LHCN-M2 (cell line): ENCODE results near the gene GLDC. TPM values are rescaled to one million over a fixed set of nuclear protein-coding genes. Genes with fewer than 3 reads are reported as not detected.
A peak's percentile ranks its signal among the peaks of the same experiment; 100 is the strongest.
"Not testable (repeated sequence)": the region's sequence is repeated elsewhere in the genome, so short reads cannot be mapped to it uniquely, and the experiment has no call there.

ENCODE experiments used
- DNase-seq: peaks from one replicate; pipeline ENCODE4 v3.0.0-alpha.2; 2012; ENCODE audit warnings: low read depth
- total RNA-seq: library from RNA; depleted of rRNA; stranded (reverse); fragments of >200 nt; gene quantifications from 2 replicates; pipeline ENCODE4 v1.2.3, GENCODE V29; 2014

Gene GLDC
- total RNA-seq, 1 experiment from 2014 or later: 2.8 TPM

GRCh38 chr9:6566409-6567139 lies 79.0 kb downstream of the GLDC start:
- peak; percentile 99 for DNase-seq

DNA sequence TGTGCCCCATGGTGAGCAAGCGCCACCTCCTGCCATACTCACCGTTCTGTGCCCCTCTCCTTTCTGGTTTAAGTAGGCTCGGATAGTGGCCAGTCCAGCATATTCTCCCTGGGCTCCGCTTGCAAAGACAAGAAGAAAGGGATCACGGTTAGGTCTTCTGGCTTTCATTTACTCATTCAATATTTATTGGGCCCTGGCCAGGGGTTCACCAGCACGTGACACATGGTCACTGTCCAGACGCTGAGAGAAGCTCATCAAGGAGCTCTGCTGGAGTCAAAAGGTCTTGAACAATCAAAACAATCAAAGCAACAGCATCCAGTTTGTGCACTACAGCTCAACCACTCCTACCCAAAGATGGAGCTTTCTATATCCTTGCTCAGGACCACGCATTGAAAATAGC lies 80.2 kb downstream of the GLDC start:
- DNase-seq: peak; percentile 41

- DNase-seq: no peak
These were observed 80.7 kb downstream of the GLDC start for GRCh38 chr9:6564868-6565267.

GRCh38 chr9:6564360-6564759 lies 81.2 kb downstream of the GLDC start:
- no peak for DNase-seq

- DNase-seq: no peak
These were observed 82.6 kb downstream of the GLDC start for GRCh38 chr9:6562871-6563430.

DNA sequence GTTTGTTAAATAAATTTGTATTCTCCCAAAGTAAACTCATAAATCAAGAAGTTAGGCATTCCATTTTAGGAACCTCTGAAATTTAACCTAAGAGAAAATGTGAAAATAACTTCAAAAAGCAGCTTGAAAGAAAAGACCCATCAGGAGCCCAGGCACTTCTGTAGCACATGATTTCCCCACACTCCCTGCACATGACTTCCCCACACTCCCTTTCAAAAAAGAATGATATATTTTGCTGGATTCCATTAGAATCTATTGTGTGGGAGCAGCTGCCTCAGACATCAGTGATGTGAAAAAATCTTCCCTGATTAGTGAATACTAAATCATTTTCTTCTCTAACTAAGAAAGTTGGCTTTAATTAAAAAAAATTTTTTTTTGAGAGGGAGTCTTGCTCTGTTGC lies 83.3 kb downstream of the GLDC start:
- DNase-seq: no peak

- no peak for DNase-seq
These were observed 87.5 kb downstream of the GLDC start for GRCh38 chr9:6557883-6558616.

DNA sequence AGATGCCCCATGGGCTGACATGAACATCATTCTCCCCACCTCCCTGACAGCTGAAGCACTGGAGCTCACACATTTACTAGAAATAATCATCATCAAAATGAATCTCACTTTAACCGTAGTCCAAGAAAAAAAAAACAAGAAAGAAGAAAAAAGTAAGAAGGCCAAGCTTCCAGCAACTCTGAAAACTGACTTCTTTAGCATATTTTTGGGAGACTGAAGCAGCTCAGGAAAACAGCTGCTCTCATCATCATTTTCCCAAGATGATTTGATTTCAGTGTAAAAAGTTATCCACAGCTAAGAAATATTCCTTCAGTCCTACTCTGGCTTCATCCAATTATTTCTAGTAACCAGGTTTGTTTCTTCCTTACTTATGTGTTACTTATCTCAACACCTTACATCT lies 91.7 kb downstream of the GLDC start:
- DNase-seq: no peak

- DNase-seq: peak; percentile 81
These were observed 92.9 kb downstream of the GLDC start for GRCh38 chr9:6552498-6553121.

GRCh38 chr9:6552033-6552432 lies 93.5 kb downstream of the GLDC start:
- DNase-seq: peak; percentile 98

GRCh38 chr9:6551136-6551535 lies 94.4 kb downstream of the GLDC start:
- no peak for DNase-seq

GRCh38 chr9:6549106-6549800 lies 96.3 kb downstream of the GLDC start:
- DNase-seq: peak; percentile 48

DNA sequence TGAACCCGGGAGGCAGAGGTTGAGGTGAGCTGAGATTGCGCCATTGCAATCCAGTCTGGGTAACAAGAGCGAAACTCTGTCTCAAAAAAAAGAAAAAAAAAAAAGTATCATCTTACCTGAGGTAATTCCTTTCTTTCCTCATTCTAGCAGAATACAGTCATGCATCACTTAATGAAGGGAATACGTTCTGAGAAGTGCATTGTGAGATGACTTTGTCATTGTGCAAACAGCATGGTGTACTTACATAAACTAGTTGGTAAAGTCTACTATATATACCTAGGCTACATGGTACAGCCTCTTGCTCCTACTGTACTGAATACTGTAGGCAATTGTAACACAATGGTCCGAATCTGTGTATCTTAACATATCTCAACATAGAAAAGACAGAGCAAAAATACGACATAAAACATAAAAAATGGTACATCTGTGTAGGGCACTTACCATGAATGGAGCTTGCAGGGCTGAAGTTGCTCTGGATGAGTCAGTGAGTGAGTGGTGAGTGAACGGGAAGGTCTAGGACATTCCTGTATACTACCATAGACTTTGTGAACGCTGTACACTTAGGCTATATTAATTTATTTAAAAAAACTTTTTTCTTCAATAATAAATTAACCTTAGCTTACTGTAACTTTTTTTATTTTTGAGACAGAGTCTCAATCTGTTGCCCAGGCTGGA lies 100.4 kb downstream of the GLDC start:
- DNase-seq: no peak

DNA sequence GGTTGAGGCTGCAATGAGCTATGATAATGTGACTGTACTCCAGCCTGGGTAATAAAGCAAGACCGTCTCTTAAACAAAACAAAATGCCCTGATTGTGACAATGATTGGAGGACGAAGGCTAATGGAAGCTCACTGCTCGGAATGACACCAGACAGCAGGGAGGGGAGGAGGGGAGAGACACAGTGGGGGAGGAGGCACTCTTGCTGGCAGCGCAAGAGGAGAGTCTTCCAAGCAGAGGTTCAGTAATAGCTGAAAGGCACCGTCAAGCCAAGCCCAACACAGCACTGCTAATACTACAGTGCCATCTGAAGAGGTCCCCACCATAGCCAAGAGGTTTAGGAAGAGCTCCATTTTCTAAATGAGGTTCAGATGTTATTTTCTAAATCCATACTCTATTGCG lies 102.3 kb downstream of the GLDC start:
- DNase-seq: no peak

GRCh38 chr9:6542617-6543016 lies 102.9 kb downstream of the GLDC start:
- DNase-seq: not testable (repeated sequence)

GRCh38 chr9:6538666-6539071 lies 106.9 kb downstream of the GLDC start:
- DNase-seq: peak; percentile 51

DNA sequence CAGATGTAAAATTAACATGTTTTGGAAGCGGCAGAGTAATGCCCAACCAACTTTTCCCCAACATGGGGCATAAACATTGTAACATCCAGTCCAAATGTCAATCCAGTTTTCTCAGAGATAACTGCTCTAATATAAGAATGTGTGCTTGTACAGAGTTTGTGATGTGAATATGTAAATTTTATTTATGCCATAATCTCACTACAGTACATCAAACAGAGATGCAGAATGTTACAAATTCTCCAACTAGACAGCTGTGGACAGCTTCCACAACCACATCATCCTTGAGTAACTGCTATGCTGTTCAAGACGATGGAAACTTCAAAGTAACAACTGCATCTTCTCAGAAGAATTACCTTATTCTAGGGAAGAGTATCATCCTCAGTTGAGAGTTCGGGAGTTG lies 109.9 kb downstream of the GLDC start:
- no peak for DNase-seq

- DNase-seq: no peak
These were observed 120.0 kb downstream of the GLDC start for GRCh38 chr9:6525326-6526045.

DNA sequence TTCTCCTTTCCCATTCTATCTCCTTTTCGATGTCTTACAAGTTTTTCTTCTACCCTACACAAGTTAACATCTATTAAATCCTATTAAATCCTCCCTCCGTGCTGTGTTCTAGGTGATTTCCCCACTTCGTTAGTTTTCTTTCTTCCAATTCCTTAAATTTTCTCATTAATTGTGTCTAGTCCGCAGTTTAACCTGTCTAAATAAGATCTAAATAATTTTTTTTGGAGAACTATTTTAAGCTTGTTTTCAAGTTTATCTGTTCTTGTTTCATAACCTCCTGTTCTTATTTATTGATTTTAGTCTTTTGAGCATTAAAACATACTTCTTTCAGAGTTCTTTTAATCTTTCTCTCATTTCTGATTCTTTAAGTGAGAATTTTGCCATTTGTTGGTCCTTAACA lies 123.3 kb downstream of the GLDC start:
- DNase-seq: no peak

DNA sequence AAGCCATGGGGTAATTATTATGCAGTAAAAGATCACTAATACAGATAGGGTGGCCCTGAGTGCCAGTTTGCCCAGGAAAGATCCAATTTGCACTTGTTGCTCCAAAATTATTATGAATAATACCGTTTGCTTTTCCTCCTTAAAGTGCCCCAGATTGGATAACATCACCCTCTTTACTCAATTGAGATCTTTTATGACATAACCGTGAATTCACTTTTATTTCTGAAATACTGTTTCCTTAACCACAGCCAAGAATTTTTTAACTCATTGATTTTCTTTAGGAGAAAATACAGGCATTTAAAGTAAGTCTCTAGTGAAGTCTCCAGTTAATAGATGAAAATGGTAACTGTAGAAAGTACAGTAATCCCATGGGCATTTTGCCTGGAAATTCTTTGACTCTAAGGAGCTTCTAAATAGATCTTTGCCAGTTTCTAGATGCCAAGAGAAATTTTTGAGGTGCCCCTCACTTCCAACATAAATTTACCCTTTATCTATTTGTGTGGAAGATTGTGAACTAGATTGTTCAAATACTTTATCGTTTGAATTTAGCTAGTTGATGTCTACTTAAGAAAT lies 133.4 kb downstream of the GLDC start:
- peak; percentile 29 for DNase-seq
